ENCODE measurements around the gene ATXN7. TPM values are rescaled to one million over a fixed set of nuclear protein-coding genes. Genes with fewer than 3 reads are reported as not detected.
A peak's percentile ranks its signal among the peaks of the same experiment; 100 is the strongest.

Gene ATXN7
- total RNA-seq, 2 experiments from 2014 or later: 27.1 to 58.3 TPM

DNA sequence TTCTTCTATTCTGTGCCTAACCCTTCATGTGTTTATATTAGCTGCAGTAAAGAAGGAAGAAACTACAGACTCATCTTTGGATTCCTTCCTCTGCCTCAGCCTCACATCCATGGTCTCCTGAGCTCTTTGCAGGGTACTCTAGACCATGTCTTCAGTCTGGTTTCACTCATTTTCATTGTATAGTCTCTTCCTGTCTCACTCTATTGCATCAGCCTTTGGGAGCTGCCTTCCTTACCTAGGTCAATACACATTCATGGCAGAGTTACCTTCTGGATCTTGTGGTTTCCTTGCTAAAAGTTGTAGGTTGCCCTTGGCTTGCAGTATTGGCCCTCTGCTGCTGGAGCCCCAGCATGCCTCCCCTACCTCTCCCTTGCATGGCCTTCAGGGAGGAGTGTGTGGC, 80.0 kb downstream of the ATXN7 start:
- Mint-ChIP-seq H3K9me3 (ENCODE audit: low read depth) (no peaks in the 10 kb centered on the region), H3K4me1 (peaks cover 40% of the 10 kb centered on the region), H3K27ac (peak overlapping the region; percentile 0), H3K27me3 (no peaks in the 10 kb centered on the region), H3K4me3 (no peak overlapping the region), H3K36me3 (ENCODE audit: low read depth) (peaks cover 27% of the 10 kb centered on the region)
- CTCF ChIA-PET: interaction anchor here (0.7 to 1.0 kb wide), 2 partner anchors 18 to 21 kb away, joined by 3 read pairs; no protein-coding TSS in a partner anchor
- intact Hi-C loops (cut with DNase I, micrococcal nuclease): no loop called here
- POLR2A ChIA-PET: no interaction called here
- DNase-seq (no peak), ATAC-seq (peak; percentile 30)

DNA sequence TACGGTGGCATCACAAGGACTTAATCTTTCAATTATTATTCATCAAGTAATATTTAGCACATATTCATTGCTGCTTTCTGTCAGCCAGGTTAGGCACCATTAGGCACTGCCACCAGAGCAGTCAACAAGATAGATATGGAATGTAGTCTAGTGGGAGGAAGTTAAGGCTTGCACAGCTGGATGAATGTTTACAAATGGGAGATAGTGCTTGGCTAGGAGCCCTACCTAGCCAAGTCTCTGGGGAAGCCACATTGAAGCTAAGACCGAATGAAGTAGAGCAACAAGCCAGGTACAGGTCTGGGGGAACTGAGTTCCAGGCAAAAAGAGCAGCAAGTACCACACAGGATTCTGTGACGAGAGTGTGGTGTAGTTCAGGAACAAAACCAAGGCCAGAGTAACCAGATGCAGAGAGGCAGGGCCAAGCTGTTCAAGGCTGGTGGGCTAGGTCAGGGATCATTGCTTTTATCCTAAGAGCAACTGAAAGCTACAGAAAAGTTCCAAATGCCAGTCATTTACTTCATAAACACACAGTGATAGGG, 82.0 kb downstream of the ATXN7 start:
- Mint-ChIP-seq H3K36me3 (ENCODE audit: low read depth) (peaks cover 23% of the 10 kb centered on the region), H3K27ac (no peak overlapping the region), H3K4me1 (peaks cover 43% of the 10 kb centered on the region), H3K9me3 (ENCODE audit: low read depth) (no peaks in the 10 kb centered on the region), H3K27me3 (no peaks in the 10 kb centered on the region), H3K4me3 (no peak overlapping the region)
- POLR2A ChIA-PET: interaction anchor here (0.6 kb wide), 1 partner anchor 102 kb away, joined by 3 read pairs; no protein-coding TSS in a partner anchor
- DNase-seq: no peak
- CTCF ChIA-PET: interaction anchor here (0.5 to 0.6 kb wide), 3 partner anchors 17 to 550 kb away, joined by 3 to 4 read pairs (median 3); no protein-coding TSS in a partner anchor
- intact Hi-C loops (cut with DNase I, micrococcal nuclease): no loop called here
- no peak for ATAC-seq

DNA sequence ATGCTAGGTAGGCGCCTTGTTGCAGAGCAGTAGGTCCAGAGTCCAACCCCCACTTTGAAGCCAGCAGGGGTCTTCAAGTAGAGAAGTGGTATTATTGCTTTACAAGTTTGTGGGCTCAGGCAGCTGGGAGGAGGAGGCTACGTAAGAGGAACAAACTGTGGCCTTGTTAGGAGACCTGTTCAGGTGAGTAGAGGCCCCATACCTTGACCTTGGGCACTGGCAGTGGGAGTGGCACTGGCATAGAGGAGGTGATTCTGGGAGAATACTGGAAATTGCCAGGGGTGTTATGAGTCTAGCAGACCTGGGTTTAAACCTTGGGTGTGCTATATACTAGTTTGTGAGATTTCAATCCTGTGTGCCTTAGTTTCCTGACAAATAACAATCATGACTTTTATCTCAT, 83.1 kb downstream of the ATXN7 start:
- CTCF ChIA-PET: interaction anchor here (0.8 kb wide), 1 partner anchor 12 kb away, joined by 4 read pairs; no protein-coding TSS in a partner anchor
- H3K36me3 Mint-ChIP-seq (ENCODE audit: low read depth): peaks cover 23% of the 10 kb centered on the region

DNA sequence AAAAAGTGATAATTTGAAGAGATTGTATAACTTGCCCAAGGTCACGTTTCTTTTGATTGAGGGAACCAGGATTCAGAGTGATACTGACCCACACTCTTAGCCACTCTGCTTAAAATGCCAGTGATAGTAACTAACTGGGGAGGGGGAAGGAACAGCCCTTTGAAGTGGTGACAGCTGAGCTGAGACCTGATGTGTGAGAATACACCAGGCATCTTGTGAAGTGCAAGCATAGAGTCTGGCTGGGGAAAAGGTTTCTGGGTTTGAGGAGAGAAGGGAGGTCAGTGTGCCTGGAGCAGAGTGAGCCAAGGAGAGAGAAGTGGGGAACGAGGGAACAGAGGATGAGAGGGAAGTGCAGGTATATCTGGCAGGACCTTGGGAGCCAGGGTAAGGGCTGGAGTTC, 83.9 kb downstream of the ATXN7 start:
- Mint-ChIP-seq H3K4me3 (no peak overlapping the region), H3K36me3 (ENCODE audit: low read depth) (peaks cover 21% of the 10 kb centered on the region), H3K27me3 (no peaks in the 10 kb centered on the region), H3K9me3 (ENCODE audit: low read depth) (no peaks in the 10 kb centered on the region), H3K4me1 (peaks cover 57% of the 10 kb centered on the region), H3K27ac (no peak overlapping the region)
- POLR2A ChIA-PET: no interaction called here
- no peak for ATAC-seq
- intact Hi-C loops (cut with DNase I, micrococcal nuclease): no loop called here
- DNase-seq: no peak
- CTCF ChIA-PET: interaction anchor here (0.8 kb wide), 1 partner anchor 12 kb away, joined by 4 read pairs; no protein-coding TSS in a partner anchor

More for the DNA sequence above, 83.1 kb downstream of the ATXN7 start:
- POLR2A ChIA-PET: no interaction called here
- no peaks in the 10 kb centered on the region for H3K27me3 Mint-ChIP-seq
- H3K4me1 Mint-ChIP-seq: peaks cover 53% of the 10 kb centered on the region
- no peaks in the 10 kb centered on the region for H3K9me3 Mint-ChIP-seq (ENCODE audit: low read depth)
- DNase-seq (no peak), ATAC-seq (no peak)
- H3K27ac Mint-ChIP-seq: peak overlapping the region; percentile 21
- no peak overlapping the region for H3K4me3 Mint-ChIP-seq
- intact Hi-C loops (cut with DNase I, micrococcal nuclease): no loop called here

DNA sequence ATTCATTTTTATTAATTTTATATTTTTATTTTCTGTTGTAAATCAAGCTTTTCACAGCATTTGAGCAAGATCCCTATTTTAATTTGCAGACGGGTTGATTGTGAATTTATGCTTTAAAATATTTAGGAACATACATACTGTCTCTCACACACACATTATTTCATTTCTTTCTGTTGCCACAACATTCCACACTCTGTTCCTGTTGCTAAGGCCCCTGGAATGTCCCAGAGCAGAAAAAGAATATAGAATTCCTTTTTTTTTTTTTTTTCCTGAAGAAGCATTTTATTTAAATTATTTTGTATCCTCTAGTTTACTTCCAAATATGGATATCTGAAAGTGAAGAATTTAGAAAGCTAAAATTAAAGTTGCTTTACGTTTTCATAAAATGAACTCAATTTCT, 85.3 kb downstream of the ATXN7 start:
- H3K27ac Mint-ChIP-seq: no peak overlapping the region
- H3K4me3 Mint-ChIP-seq: no peak overlapping the region
- no peak for DNase-seq
- intact Hi-C loops (cut with DNase I, micrococcal nuclease): no loop called here
- POLR2A ChIA-PET: no interaction called here
- H3K9me3 Mint-ChIP-seq (ENCODE audit: low read depth): no peaks in the 10 kb centered on the region
- peaks cover 52% of the 10 kb centered on the region for H3K4me1 Mint-ChIP-seq
- CTCF ChIA-PET: interaction anchor here (0.9 kb wide), 1 partner anchor 13 kb away, joined by 3 read pairs; no protein-coding TSS in a partner anchor
- peaks cover 14% of the 10 kb centered on the region for H3K36me3 Mint-ChIP-seq (ENCODE audit: low read depth)
- H3K27me3 Mint-ChIP-seq: no peaks in the 10 kb centered on the region
- ATAC-seq: no peak

DNA sequence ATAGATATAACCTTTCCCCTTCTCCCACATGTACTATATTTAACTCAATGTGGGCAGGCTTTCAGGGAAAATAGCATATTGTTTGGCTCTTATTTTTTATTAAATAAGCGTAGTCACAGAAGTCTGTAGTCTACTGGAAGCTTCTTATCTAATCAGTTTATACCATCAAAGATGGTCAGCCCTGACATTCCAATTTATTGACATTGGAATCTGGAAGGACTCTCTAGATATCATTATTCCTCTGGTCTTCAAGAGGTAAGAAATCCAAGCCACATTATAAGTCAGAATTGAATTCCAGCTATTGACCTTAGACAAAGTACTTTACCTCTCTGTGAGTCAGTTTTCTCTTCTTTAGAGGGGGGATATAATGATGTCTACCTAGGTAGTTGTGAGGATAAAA, 87.0 kb downstream of the ATXN7 start:
- H3K27ac Mint-ChIP-seq: no peak overlapping the region
- H3K36me3 Mint-ChIP-seq (ENCODE audit: low read depth): peaks cover 9% of the 10 kb centered on the region
- no peak overlapping the region for H3K4me3 Mint-ChIP-seq
- no peaks in the 10 kb centered on the region for H3K9me3 Mint-ChIP-seq (ENCODE audit: low read depth)
- ATAC-seq (no peak), DNase-seq (no peak)
- ChIA-PET CTCF (interaction anchor here (0.9 to 1.9 kb wide), 3 partner anchors 11 to 42 kb away, joined by 3 to 18 read pairs (median 4); no protein-coding TSS in a partner anchor), POLR2A (no interaction called here)
- intact Hi-C loops (cut with DNase I, micrococcal nuclease): no loop called here
- H3K27me3 Mint-ChIP-seq: no peaks in the 10 kb centered on the region
- H3K4me1 Mint-ChIP-seq: peaks cover 48% of the 10 kb centered on the region

DNA sequence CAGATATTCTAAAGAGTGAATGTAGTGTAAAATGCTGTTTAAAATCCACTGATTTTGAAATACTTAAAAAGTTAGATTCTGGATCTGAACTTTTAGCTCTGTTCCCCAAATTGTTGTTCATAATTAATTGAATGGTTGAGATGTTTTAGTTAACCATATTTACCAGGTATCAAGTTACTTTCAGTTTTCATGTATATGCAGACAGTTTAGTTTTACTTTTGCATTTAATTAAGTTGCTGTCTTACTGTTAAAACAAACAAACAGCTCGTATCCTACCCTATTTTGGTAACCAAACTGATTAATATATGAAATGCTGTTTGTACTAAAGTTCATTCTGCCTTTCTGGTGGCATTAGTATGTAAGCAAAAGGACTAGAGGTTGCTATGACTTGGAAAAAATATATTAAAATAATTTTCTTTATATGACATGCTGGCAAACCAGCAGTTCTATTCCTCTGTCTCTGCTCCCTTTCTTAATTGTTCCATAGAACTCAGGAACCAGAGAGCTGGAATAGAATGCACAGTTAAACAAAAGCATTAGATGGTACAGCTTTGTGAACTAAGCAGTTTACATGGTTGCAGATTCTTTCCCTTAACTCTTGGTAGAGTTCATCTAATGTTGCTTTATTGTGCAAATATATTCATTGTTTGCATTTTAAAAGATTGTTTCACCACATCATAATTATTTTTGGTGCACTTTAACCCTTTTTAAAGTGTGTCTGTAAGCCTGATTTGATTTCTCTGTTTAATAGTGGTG, 88.0 kb downstream of the ATXN7 start:
- Mint-ChIP-seq H3K27ac (peak overlapping the region; percentile 47), H3K4me1 (peaks cover 45% of the 10 kb centered on the region), H3K4me3 (no peak overlapping the region), H3K27me3 (no peaks in the 10 kb centered on the region), H3K36me3 (ENCODE audit: low read depth) (peaks cover 9% of the 10 kb centered on the region), H3K9me3 (ENCODE audit: low read depth) (no peaks in the 10 kb centered on the region)
- ATAC-seq (peak; percentile 30), DNase-seq (no peak)
- ChIA-PET CTCF (interaction anchor here (0.9 to 1.9 kb wide), 3 partner anchors 10 to 41 kb away, joined by 3 to 18 read pairs (median 4); no protein-coding TSS in a partner anchor), POLR2A (no interaction called here)
- intact Hi-C loops (cut with DNase I, micrococcal nuclease): no loop called here

DNA sequence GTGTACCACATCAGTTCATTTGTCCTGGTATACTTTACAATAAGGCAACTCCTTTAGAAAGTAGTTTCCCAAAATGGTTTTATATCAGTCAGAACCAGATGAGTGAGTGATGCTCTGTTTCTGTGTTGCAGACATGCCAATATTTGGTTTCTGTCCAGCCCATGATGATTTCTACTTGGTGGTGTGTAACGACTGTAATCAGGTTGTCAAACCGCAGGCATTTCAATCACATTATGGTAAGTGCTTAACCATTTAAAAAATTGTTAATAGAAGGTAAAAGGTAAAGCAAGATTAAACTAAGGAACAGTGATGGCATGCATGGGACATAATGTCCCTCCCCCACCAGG, 88.6 kb downstream of the ATXN7 start:
- peaks cover 9% of the 10 kb centered on the region for H3K36me3 Mint-ChIP-seq (ENCODE audit: low read depth)
- CTCF ChIA-PET: interaction anchor here (1.5 to 1.9 kb wide), 2 partner anchors 9 to 41 kb away, joined by 4 to 18 read pairs; no protein-coding TSS in a partner anchor
- no peak for DNase-seq
- intact Hi-C loops (cut with DNase I, micrococcal nuclease): no loop called here
- peaks cover 43% of the 10 kb centered on the region for H3K4me1 Mint-ChIP-seq
- POLR2A ChIA-PET: no interaction called here
- peak; percentile 60 for ATAC-seq
- H3K27me3 Mint-ChIP-seq: no peaks in the 10 kb centered on the region
- H3K27ac Mint-ChIP-seq: no peak overlapping the region
- H3K4me3 Mint-ChIP-seq: no peak overlapping the region
- no peaks in the 10 kb centered on the region for H3K9me3 Mint-ChIP-seq (ENCODE audit: low read depth)

DNA sequence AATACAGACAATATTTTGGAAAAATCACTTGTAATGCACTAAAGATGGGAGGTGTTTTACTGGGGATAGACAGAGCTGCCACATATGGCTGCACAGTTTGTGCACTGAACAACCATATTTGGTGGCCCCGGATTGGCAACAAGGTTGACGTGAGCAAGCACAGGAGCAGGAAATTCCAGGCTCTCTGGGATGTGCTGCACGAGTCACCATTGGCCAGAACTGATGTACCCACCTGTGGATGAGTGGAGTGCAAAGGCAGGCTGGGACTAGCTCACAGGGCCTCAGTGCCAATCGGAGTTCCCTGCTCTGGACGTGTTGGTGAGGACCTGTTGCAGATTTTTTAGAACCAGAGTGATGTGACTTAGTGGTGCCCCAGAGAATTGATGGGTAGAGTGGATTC, 90.5 kb downstream of the ATXN7 start:
- Mint-ChIP-seq H3K4me1 (peaks cover 41% of the 10 kb centered on the region), H3K9me3 (ENCODE audit: low read depth) (no peaks in the 10 kb centered on the region), H3K27ac (no peak overlapping the region), H3K27me3 (no peaks in the 10 kb centered on the region), H3K36me3 (ENCODE audit: low read depth) (peaks cover 9% of the 10 kb centered on the region), H3K4me3 (no peak overlapping the region)
- CTCF ChIA-PET: interaction anchor here (1.2 kb wide), 1 partner anchor 9 kb away, joined by 5 read pairs; no protein-coding TSS in a partner anchor
- ATAC-seq (no peak), DNase-seq (no peak)
- POLR2A ChIA-PET: no interaction called here
- intact Hi-C loops (cut with DNase I, micrococcal nuclease): no loop called here

DNA sequence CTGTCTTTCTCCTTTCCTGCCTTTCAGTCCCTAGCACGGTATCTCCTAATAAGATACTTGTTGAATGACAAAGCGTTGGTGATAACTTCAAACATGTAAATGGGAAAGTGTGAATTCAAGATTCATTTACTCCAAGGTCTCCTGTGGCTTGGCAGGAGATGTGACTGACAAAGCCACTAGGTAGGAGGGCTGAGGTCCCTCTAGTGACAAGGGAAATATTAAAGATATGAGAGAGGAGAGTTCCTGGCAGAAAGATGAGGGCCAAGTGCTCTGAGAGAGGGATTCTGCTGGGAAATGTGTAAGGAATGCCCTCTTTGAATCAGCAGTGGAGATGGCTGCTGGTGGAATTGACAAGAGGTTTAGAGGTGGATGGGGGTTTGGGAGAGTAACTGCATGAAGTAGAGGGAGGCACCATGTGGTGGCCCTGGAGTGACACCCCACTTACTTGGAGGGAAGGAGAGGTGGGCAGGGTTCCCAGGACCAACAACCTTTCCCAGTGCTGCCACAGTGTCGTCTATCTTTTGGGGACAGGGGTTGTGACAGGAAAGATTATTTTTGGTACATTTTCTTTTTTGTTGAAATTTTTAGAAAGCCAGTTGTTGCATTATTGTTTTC, 91.5 kb downstream of the ATXN7 start:
- Mint-ChIP-seq H3K36me3 (ENCODE audit: low read depth) (peaks cover 9% of the 10 kb centered on the region), H3K4me3 (no peak overlapping the region), H3K9me3 (ENCODE audit: low read depth) (no peaks in the 10 kb centered on the region), H3K4me1 (peaks cover 42% of the 10 kb centered on the region), H3K27ac (peak overlapping the region; percentile 22), H3K27me3 (no peaks in the 10 kb centered on the region)
- ChIA-PET POLR2A (no interaction called here), CTCF (no interaction called here)
- DNase-seq: no peak
- intact Hi-C loops (cut with DNase I, micrococcal nuclease): no loop called here
- ATAC-seq: no peak

DNA sequence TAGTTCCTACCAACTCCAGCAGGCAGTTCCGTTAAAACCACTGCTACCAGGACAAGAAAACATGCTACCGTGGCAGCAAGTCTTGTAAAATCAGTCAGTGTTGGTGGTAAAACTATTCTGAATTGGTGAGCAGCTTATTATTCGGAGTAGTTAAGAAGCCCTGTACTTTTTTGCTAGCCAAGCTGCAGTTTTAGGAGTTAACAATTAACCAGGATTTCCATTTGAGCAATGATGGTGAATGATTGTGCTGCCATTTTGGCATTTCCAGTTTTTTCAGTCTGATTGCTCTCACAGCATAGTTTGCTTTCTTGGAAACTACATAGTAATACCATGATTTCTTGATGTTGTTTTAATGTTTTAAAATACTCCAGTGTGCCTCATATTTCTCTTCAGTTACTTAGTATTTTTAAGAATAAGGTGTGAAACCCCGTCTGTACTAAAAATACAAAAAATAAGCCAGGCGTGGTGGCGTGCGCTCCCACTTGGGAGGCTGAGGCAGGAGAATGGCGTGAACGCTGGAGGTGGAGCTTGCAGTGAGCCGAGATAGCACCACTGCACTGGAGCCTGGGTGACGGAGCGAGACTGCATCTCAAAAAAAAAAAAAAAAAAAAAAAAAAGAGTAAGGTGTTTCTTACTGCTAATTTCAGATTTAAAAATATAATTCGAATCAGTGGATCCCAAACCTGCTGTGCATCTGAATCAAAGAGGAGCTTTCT, 92.3 kb downstream of the ATXN7 start:
- DNase-seq (no peak), ATAC-seq (no peak)
- peaks cover 41% of the 10 kb centered on the region for H3K4me1 Mint-ChIP-seq
- intact Hi-C loops (cut with DNase I, micrococcal nuclease): no loop called here
- POLR2A ChIA-PET: no interaction called here
- H3K36me3 Mint-ChIP-seq (ENCODE audit: low read depth): peaks cover 9% of the 10 kb centered on the region
- H3K27me3 Mint-ChIP-seq: no peaks in the 10 kb centered on the region
- H3K9me3 Mint-ChIP-seq (ENCODE audit: low read depth): no peaks in the 10 kb centered on the region
- peak overlapping the region; percentile 3 for H3K27ac Mint-ChIP-seq
- CTCF ChIA-PET: interaction anchor here (0.7 to 1.3 kb wide), 4 partner anchors 11 to 38 kb away, joined by 3 to 5 read pairs (median 3); no protein-coding TSS in a partner anchor
- no peak overlapping the region for H3K4me3 Mint-ChIP-seq
